ENCODE measurements around the gene HABP4. TPM values are rescaled to one million over a fixed set of nuclear protein-coding genes. Genes with fewer than 3 reads are reported as not detected.

HABP4 gene
- total and polyA plus RNA-seq, 10 donors = 6.3 to 10.6 (median 7.7) TPM

DNA sequence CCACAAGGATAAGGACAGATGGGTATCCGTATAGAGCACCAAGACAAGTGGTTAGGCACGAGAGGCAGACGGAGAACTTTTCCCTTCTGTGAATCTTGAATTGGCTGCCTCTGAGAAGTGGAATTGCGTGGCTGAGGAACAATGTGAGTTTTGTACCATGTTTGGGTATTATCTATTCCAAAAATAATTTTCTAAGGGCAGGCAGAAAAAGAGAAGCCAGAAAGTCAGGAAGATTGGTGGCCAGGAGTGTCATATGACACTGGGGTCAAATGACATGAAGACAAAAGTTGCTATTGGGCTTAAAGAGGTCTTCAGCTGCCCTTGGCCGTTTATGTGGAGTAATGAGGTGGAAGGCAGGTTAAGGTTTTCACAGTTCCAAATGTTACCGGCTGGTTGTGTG, 14.5 kb downstream of the HABP4 start:
- TF ChIP-seq, protein P1, sequence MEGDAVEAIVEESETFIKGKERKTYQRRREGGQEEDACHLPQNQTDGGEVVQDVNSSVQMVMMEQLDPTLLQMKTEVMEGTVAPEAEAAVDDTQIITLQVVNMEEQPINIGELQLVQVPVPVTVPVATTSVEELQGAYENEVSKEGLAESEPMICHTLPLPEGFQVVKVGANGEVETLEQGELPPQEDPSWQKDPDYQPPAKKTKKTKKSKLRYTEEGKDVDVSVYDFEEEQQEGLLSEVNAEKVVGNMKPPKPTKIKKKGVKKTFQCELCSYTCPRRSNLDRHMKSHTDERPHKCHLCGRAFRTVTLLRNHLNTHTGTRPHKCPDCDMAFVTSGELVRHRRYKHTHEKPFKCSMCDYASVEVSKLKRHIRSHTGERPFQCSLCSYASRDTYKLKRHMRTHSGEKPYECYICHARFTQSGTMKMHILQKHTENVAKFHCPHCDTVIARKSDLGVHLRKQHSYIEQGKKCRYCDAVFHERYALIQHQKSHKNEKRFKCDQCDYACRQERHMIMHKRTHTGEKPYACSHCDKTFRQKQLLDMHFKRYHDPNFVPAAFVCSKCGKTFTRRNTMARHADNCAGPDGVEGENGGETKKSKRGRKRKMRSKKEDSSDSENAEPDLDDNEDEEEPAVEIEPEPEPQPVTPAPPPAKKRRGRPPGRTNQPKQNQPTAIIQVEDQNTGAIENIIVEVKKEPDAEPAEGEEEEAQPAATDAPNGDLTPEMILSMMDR (IDR thresholded peaks at IDR 0.05 in 8 of 11, conservative IDR thresholded peaks at IDR 0.05 in 3 of 11) = no peak
- TF ChIP-seq POLR2A (IDR thresholded peaks at IDR 0.05) = no peak
- no peak for TF ChIP-seq POLR2AphosphoS5 (IDR thresholded peaks at IDR 0.05)
- H3K4me1 ChIP-seq = no peaks in the 10 kb centered on the region
- 87 to 88% (median 88%) methylated on average over 6 of the region's 6 CpGs for WGBS, 5 donors
- H3K9me3 ChIP-seq = no peaks in the 10 kb centered on the region
- intact Hi-C loops (cut with DNase I; ENCODE audit: low total_unique reads) = no loop called here
- H3K4me3 ChIP-seq = no peak overlapping the region
- peaks cover 0 to 51% (median 10%) of the 10 kb centered on the region in 6 donors for H3K36me3 ChIP-seq
- H3K27ac ChIP-seq = no peak overlapping the region
- no peaks in the 10 kb centered on the region for H3K27me3 ChIP-seq (replicated peaks in 1 of 7)
- DNase-seq = no peak

DNA sequence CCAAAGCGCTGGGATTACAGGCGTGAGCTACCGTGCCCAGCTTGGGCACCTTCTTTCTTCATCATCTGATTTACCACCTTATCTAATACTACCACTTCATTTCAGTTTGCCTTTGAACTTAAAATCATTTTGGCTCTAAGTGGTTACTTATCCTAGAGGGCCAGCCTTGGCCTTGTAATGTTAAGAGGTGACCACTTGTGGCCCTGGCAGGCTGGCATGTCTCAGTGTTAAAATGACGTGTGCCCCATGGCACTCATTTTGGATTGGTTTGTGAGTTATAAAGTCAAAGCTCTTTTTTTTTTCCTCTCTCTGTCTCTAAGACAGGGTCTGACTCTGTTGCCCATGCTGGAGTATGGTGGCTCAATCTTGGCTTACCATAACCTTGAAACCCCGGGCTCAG, 17.8 kb downstream of the HABP4 start:
- Histone ChIP-seq H3K9me3 (no peaks in the 10 kb centered on the region), H3K36me3 (peaks cover 0 to 75% (median 29%) of the 10 kb centered on the region in 6 donors), H3K27ac (no peak overlapping the region), H3K27me3 (replicated peaks in 1 of 7) (no peaks in the 10 kb centered on the region), H3K4me1 (no peaks in the 10 kb centered on the region), H3K4me3 (no peak overlapping the region)
- TF ChIP-seq POLR2A (IDR thresholded peaks at IDR 0.05) (no peak), POLR2AphosphoS5 (IDR thresholded peaks at IDR 0.05) (no peak)
- TF ChIP-seq, protein P1 (IDR thresholded peaks at IDR 0.05 in 8 of 11, conservative IDR thresholded peaks at IDR 0.05 in 3 of 11) = no peak
- DNase-seq = no peak
- intact Hi-C loops (cut with DNase I; ENCODE audit: low total_unique reads) = no loop called here
- 87 to 96% (median 93%) methylated on average over 5 of the region's 5 CpGs for WGBS, 5 donors

DNA sequence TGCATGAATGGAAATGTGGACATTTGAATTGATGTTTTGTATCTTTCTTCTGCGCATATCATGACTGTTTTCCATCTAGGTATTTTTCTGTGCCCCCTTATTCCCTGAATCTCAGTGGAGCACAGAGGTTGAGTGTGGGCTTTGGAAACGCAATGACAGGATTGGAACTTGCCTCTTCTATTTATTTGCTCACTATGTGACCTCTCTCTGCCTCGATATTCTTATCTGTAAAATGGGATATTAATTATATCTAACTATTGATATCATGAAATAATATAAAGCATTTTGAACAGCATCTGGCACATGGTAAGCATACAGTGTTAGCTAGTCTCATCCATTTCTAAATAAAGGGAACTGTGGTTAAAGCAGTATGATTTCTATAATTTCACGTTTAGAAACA, 26.0 kb downstream of the HABP4 start:
- no peaks in the 10 kb centered on the region for H3K4me1 ChIP-seq
- no peak overlapping the region for H3K4me3 ChIP-seq
- TF ChIP-seq POLR2AphosphoS5 (IDR thresholded peaks at IDR 0.05) (no peak), POLR2A (IDR thresholded peaks at IDR 0.05) (no peak)
- TF ChIP-seq, protein P1 (IDR thresholded peaks at IDR 0.05 in 8 of 11, conservative IDR thresholded peaks at IDR 0.05 in 3 of 11) = no peak
- H3K9me3 ChIP-seq = no peaks in the 10 kb centered on the region
- H3K27me3 ChIP-seq (replicated peaks in 1 of 7) = no peaks in the 10 kb centered on the region
- no peak overlapping the region for H3K27ac ChIP-seq
- no peak for DNase-seq
- intact Hi-C loops (cut with DNase I; ENCODE audit: low total_unique reads) = no loop called here
- 91 to 95% (median 93%) methylated on average over 4 of the region's 4 CpGs for WGBS, 5 donors
- H3K36me3 ChIP-seq = peaks cover 0 to 46% (median 28%) of the 10 kb centered on the region in 6 donors

DNA sequence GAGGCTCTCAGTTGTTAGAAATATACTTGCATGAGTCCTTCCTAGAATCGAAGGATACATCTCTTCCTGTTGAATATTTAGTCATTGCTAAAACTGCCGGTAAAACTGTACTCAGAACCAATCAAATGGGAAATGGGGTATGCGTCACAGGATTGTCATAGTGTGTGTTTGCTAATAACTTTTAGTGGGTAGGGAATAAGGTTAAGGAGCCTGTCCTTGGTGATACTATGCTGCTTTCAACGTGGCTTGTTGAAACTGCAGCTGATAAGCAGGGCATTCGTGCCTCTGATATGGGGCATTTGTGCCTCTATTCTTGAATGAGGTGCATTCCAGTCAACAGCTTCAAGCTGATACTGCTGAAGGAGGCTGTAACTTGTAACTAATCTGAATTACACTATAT, 26.6 kb downstream of the HABP4 start:
- H3K36me3 ChIP-seq = peaks cover 0 to 40% (median 25%) of the 10 kb centered on the region in 6 donors
- H3K4me3 ChIP-seq = no peak overlapping the region
- H3K4me1 ChIP-seq = no peaks in the 10 kb centered on the region
- 67 to 86% (median 82%) methylated on average over 5 of the region's 5 CpGs for WGBS, 5 donors
- no peak for TF ChIP-seq POLR2AphosphoS5 (IDR thresholded peaks at IDR 0.05)
- TF ChIP-seq, protein P1 (IDR thresholded peaks at IDR 0.05 in 8 of 11, conservative IDR thresholded peaks at IDR 0.05 in 3 of 11) = no peak
- no peak for TF ChIP-seq POLR2A (IDR thresholded peaks at IDR 0.05)
- no peaks in the 10 kb centered on the region for H3K27me3 ChIP-seq (replicated peaks in 1 of 7)
- DNase-seq = no peak
- intact Hi-C loops (cut with DNase I; ENCODE audit: low total_unique reads) = no loop called here
- H3K9me3 ChIP-seq = no peaks in the 10 kb centered on the region
- no peak overlapping the region for H3K27ac ChIP-seq

Measured in spleen (tissue), 11 donors.